Esophagus (tissue), 2 donors: ENCODE data around the gene ADGRG2. TPM values are rescaled to one million over a fixed set of nuclear protein-coding genes. Genes with fewer than 3 reads are reported as not detected.

Experiments
- H3K27ac ChIP-seq, 2 donors: one replicate each; pipeline ENCODE4 v1.5.1; 2013; ENCODE audit warnings: low read depth in 2 of 2, mild to moderate bottlenecking in 2 of 2, inconsistent platforms in 1 of 2, low read length in 1 of 2, moderate library complexity in 1 of 2
- H3K27me3 ChIP-seq, 2 donors: one replicate each; pipeline ENCODE4 v1.6.1; 2013; ENCODE audit warnings: low read length in 2 of 2, control low read depth in 1 of 2, mild to moderate bottlenecking in 1 of 2; ENCODE audit not compliant: insufficient read depth in 2 of 2, control insufficient read depth in 1 of 2
- H3K36me3 ChIP-seq, 2 donors: one replicate each; pipeline ENCODE4 v1.6.1; 2013; ENCODE audit warnings: low read length in 1 of 2; ENCODE audit not compliant: control insufficient read depth in 2 of 2, insufficient read depth in 2 of 2
- H3K4me1 ChIP-seq, 2 donors: one replicate each; pipeline ENCODE4 v1.6.1; 2013; ENCODE audit warnings: low read length in 1 of 2; ENCODE audit not compliant: control insufficient read depth in 2 of 2, insufficient read depth in 2 of 2
- H3K4me3 ChIP-seq, 2 donors: one replicate each; pipeline ENCODE4 v1.5.1; 2013; ENCODE audit warnings: low read length in 2 of 2, mild to moderate bottlenecking in 2 of 2, low read depth in 1 of 2, moderate library complexity in 1 of 2
- H3K9me3 ChIP-seq, 2 donors: one replicate each; pipeline ENCODE4 v1.6.1; 2013; ENCODE audit warnings: mild to moderate bottlenecking in 2 of 2, low read depth in 1 of 2, low read length in 1 of 2, moderate library complexity in 1 of 2; ENCODE audit not compliant: control insufficient read depth in 2 of 2, insufficient read depth in 1 of 2
- WGBS, 2 donors: extraction: QIAGEN DNeasy Blood & Tissue Kit; methylation state at CpG; one replicate each; pipeline ENCODE4 v1.1.7; 2013; 5-methylcytosine and 5-hydroxymethylcytosine counted together
- polyA plus RNA-seq, 2 donors: library from polyadenylated mRNA; stranded (reverse); fragments of 200-250 nt; gene quantifications; one replicate each; pipeline ENCODE4 v1.2.3, GENCODE V29; 2013
- donor health status: healthy with polysubstance abuse.
- donor health status: Bipolar disorder and iron deficiency.

Gene ADGRG2
- polyA plus RNA-seq, 2 donors: 0.14 to 0.29 TPM

GRCh38 chrX:19129694-19130093 lies 7.4 kb upstream of the ADGRG2 start:
- Histone ChIP-seq H3K36me3 (no peaks in the 10 kb centered on the region), H3K9me3 (no peaks in the 10 kb centered on the region), H3K27me3 (no peaks in the 10 kb centered on the region), H3K27ac (no peak overlapping the region), H3K4me3 (no peak overlapping the region), H3K4me1 (no peaks in the 10 kb centered on the region)
- WGBS, 2 donors: 90 to 97% methylated on average over 3 of the region's 3 CpGs

GRCh38 chrX:19127649-19128168 lies 5.4 kb upstream of the ADGRG2 start:
- Histone ChIP-seq H3K27me3 (peaks cover 3 to 5% of the 10 kb centered on the region in 2 donors), H3K4me3 (no peak overlapping the region), H3K36me3 (no peaks in the 10 kb centered on the region), H3K9me3 (no peaks in the 10 kb centered on the region), H3K4me1 (no peaks in the 10 kb centered on the region), H3K27ac (no peak overlapping the region)
- 14 to 30% methylated on average over 5 of the region's 5 CpGs for WGBS, 2 donors

GRCh38 chrX:19122641-19123009 lies 357 bp upstream of the ADGRG2 start:
- Histone ChIP-seq H3K9me3 (no peaks in the 10 kb centered on the region), H3K36me3 (no peaks in the 10 kb centered on the region), H3K4me3 (peak overlapping the region in 1 of 2 donors; percentile 37), H3K27me3 (peaks cover 5 to 8% of the 10 kb centered on the region in 2 donors), H3K27ac (no peak overlapping the region), H3K4me1 (no peaks in the 10 kb centered on the region)
- WGBS, 2 donors: 2 to 6% methylated on average over 14 to 35 of the region's 35 CpGs

- H3K4me1 ChIP-seq: no peaks in the 10 kb centered on the region
- no peaks in the 10 kb centered on the region for H3K9me3 ChIP-seq
- no peaks in the 10 kb centered on the region for H3K36me3 ChIP-seq
- peak overlapping the region; percentile 37 to 40 for H3K4me3 ChIP-seq
- H3K27ac ChIP-seq: no peak overlapping the region
- H3K27me3 ChIP-seq: peaks cover 5 to 8% of the 10 kb centered on the region in 2 donors
- WGBS, 2 donors: 8 to 23% methylated on average over 18 of the region's 18 CpGs
Observed at GRCh38 chrX:19121466-19121865, 802 bp downstream of the ADGRG2 start.

DNA sequence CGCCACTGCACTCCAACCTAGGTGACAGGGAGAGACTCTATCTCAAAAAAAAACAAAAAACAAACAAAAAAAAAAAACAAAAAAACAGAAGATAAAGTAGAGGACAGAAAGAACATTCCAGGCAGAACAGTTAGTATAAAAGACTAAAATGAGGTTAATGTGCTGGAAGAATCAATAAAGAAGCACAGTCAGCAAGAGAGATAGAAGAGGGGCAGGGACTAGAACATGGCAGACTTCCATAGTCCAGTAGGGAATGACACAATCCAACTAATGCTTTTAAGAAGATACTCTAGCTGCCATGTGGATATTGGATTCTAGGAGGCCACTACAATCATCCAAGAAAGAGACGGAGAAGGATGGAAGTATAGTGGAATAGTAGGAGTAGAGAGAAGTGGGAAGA lies 11.6 kb downstream of the ADGRG2 start:
- Histone ChIP-seq H3K9me3 (no peaks in the 10 kb centered on the region), H3K4me3 (no peak overlapping the region), H3K36me3 (no peaks in the 10 kb centered on the region), H3K27me3 (no peaks in the 10 kb centered on the region), H3K4me1 (no peaks in the 10 kb centered on the region), H3K27ac (no peak overlapping the region)
- 92 to 93% methylated on average over 2 of the region's 2 CpGs for WGBS, 2 donors

GRCh38 chrX:19107035-19107434 lies 15.2 kb downstream of the ADGRG2 start:
- H3K27ac ChIP-seq: no peak overlapping the region
- no peak overlapping the region for H3K4me3 ChIP-seq
- H3K27me3 ChIP-seq: no peaks in the 10 kb centered on the region
- H3K4me1 ChIP-seq: no peaks in the 10 kb centered on the region
- peaks cover 0 to 2% of the 10 kb centered on the region in 2 donors for H3K9me3 ChIP-seq
- no peaks in the 10 kb centered on the region for H3K36me3 ChIP-seq
- WGBS, 2 donors: 24 to 40% methylated on average over 6 of the region's 6 CpGs

- 89 to 92% methylated on average over 9 of the region's 9 CpGs for WGBS, 2 donors
- Histone ChIP-seq H3K4me3 (no peak overlapping the region), H3K27ac (no peak overlapping the region), H3K4me1 (no peaks in the 10 kb centered on the region), H3K27me3 (no peaks in the 10 kb centered on the region), H3K36me3 (no peaks in the 10 kb centered on the region), H3K9me3 (peaks cover 0 to 2% of the 10 kb centered on the region in 2 donors)
Observed at GRCh38 chrX:19100586-19100985, 21.7 kb downstream of the ADGRG2 start.

DNA sequence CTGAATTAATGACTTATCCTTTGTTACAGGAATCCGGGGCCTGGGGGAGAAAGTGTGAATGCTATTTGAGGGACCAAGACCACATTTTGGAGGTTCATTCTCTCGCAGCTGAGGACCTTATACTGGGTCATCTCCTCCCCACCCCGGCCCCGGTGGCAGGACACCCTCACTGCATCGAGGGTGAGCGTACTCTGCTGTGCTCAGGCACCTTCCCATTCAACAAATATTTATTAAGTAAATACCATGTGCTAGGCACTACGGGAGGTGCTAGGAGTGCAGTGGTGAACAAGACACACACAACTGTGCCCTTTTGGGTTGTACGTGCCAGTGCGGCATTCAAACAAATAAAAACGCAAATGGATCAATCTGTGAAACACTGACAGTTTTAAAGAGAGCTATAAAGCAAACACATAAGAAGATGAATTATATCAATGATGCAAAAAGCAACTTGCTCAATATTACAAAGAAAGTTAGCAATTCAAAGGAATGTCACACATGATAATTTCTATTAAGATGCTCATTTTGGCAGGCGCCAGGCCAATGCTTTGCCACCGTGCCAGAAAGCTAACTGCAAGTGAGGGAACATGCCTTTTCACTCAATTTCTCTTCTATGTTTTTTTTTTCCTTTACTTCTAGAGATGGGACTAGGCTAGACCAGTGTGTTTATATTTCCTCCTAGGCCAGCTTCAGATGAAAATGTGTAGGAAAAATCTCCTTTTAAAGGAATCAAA lies 24.6 kb downstream of the ADGRG2 start:
- no peaks in the 10 kb centered on the region for H3K4me1 ChIP-seq
- peaks cover 0 to 2% of the 10 kb centered on the region in 2 donors for H3K9me3 ChIP-seq
- no peak overlapping the region for H3K4me3 ChIP-seq
- WGBS, 2 donors: 59 to 64% methylated on average over 12 of the region's 12 CpGs
- H3K27me3 ChIP-seq: no peaks in the 10 kb centered on the region
- no peak overlapping the region for H3K27ac ChIP-seq
- H3K36me3 ChIP-seq: no peaks in the 10 kb centered on the region

GRCh38 chrX:19096586-19096985 lies 25.7 kb downstream of the ADGRG2 start:
- Histone ChIP-seq H3K27me3 (no peaks in the 10 kb centered on the region), H3K36me3 (no peaks in the 10 kb centered on the region), H3K27ac (no peak overlapping the region), H3K9me3 (no peaks in the 10 kb centered on the region), H3K4me3 (no peak overlapping the region), H3K4me1 (no peaks in the 10 kb centered on the region)
- 61 to 81% methylated on average over 2 of the region's 2 CpGs for WGBS, 2 donors

DNA sequence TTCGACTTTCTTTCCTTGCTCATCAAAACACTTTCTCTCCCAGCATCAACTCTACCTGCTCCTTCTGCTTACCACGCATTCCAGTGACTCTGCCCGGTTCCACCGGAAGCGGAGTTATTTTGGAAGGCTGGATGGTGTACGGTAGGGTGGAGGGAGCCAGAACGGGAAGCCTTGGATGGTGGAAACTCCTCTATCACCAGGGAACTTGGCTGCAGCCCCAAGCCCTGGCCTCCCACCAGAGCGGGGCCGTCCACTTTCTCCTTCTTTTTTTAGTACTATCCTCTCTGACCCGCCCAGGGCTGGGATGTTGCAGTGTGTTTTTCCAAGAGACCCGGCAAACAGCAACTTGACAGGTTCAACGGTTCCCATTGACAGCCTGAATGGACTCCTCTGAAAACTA lies 27.6 kb downstream of the ADGRG2 start:
- Histone ChIP-seq H3K27ac (no peak overlapping the region), H3K27me3 (peaks cover 0 to 3% of the 10 kb centered on the region in 2 donors), H3K9me3 (peaks cover 0 to under 1% of the 10 kb centered on the region in 2 donors), H3K4me3 (no peak overlapping the region), H3K4me1 (no peaks in the 10 kb centered on the region), H3K36me3 (no peaks in the 10 kb centered on the region)
- 74 to 76% methylated on average over 12 of the region's 12 CpGs for WGBS, 2 donors
